Hepatocyte (in vitro differentiated cells): ENCODE results near the gene NXPE3. TPM values are rescaled to one million over a fixed set of nuclear protein-coding genes. Genes with fewer than 3 reads are reported as not detected.

ENCODE experiments used
- DNase-seq: peaks from one replicate; pipeline ENCODE4 v3.0.0-alpha.2; 2016; ENCODE audit warnings: low spot score
- H2AFZ ChIP-seq: fragments of 200-600 bp; sonication (generic); 2 replicates; pipeline ENCODE4 v1.6.0; 2016; ENCODE audit warnings: antibody characterized with exemption, mild to moderate bottlenecking
- H3K27ac ChIP-seq: fragments of 200-600 bp; sonication (generic); 2 replicates; pipeline ENCODE4 v1.5.1; 2016; ENCODE audit warnings: mild to moderate bottlenecking
- H3K27me3 ChIP-seq: fragments of 200-600 bp; sonication (generic); 2 replicates; pipeline ENCODE4 v1.6.1; 2016
- H3K36me3 ChIP-seq: fragments of 200-600 bp; sonication (generic); replicated peaks from 2 replicates; pipeline ENCODE4 v1.5.1; 2016; ENCODE audit warnings: low read depth; ENCODE audit not compliant: insufficient read depth
- H3K4me1 ChIP-seq: fragments of 200-600 bp; sonication (generic); 2 replicates; pipeline ENCODE4 v1.5.1; 2016; ENCODE audit warnings: mild to moderate bottlenecking, moderate library complexity; ENCODE audit not compliant: insufficient read depth
- H3K4me2 ChIP-seq: fragments of 200-600 bp; sonication (generic); 2 replicates; pipeline ENCODE4 v1.6.0; 2016
- H3K4me3 ChIP-seq: fragments of 200-600 bp; sonication (generic); 2 replicates; pipeline ENCODE4 v1.5.1; 2016; ENCODE audit warnings: mild to moderate bottlenecking
- H3K79me2 ChIP-seq: fragments of 200-600 bp; sonication (generic); 2 replicates; pipeline ENCODE4 v1.6.0; 2017; ENCODE audit warnings: mild to moderate bottlenecking
- H3K9me2 ChIP-seq: fragments of 200-600 bp; sonication (generic); replicated peaks from 2 replicates; pipeline ENCODE4 v1.6.0; 2017; ENCODE audit warnings: mild to moderate bottlenecking; ENCODE audit not compliant: insufficient read depth
- H3K9me3 ChIP-seq: fragments of 200-600 bp; sonication (generic); 2 replicates; pipeline ENCODE4 v1.5.1; 2016; ENCODE audit warnings: low read depth, mild to moderate bottlenecking
- H4K20me1 ChIP-seq: fragments of 200-600 bp; sonication (generic); 2 replicates; pipeline ENCODE4 v1.6.0; 2016; ENCODE audit warnings: mild to moderate bottlenecking; ENCODE audit not compliant: insufficient read depth, poor library complexity, severe bottlenecking
- CTCF ChIP-seq: fragments of 200-600 bp; sonication (generic); IDR thresholded peaks from 2 replicates; pipeline ENCODE4 v1.5.1; 2016; ENCODE audit warnings: antibody characterized with exemption, mild to moderate bottlenecking; ENCODE audit not compliant: poor library complexity
- EZH2 ChIP-seq: fragments of 200-600 bp; sonication (generic); IDR thresholded peaks from 2 replicates; pipeline ENCODE4 v1.6.1; 2016; ENCODE audit warnings: antibody characterized with exemption, mild to moderate bottlenecking, borderline replicate concordance
- EZH2phosphoT487 ChIP-seq: fragments of 200-600 bp; sonication (generic); IDR thresholded peaks from one replicate; pipeline ENCODE4 v1.6.1; 2018; ENCODE audit warnings: antibody characterized with exemption, mild to moderate bottlenecking, low read depth, moderate library complexity; ENCODE audit not compliant: unreplicated experiment, severe bottlenecking
- WGBS: methylation state at CpG from one replicate; pipeline ENCODE4 v1.1.6; 2016; ENCODE audit warnings: low lambda C conversion rate; ENCODE audit errors: missing lambda C conversion rate; 5-methylcytosine and 5-hydroxymethylcytosine counted together
- polyA plus RNA-seq: library from polyadenylated mRNA; unstranded; fragments of >200 nt; fragmentation: Nextera tagmentation; extraction: Ambion mirVana; gene quantifications from 2 replicates; pipeline ENCODE4 v1.2.1, GENCODE V29; 2016
- total RNA-seq: library from RNA; depleted of rRNA; stranded (reverse); fragments of >200 nt; gene quantifications from 2 replicates; pipeline ENCODE4 v1.2.3, GENCODE V29; 2014

The NXPE3 gene
- total and polyA plus RNA-seq, 2 experiments from 2014 or later, result 5.9 TPM

- Histone ChIP-seq H4K20me1 (peaks cover 18% of the 10 kb centered on the region), H3K4me3 (no peak overlapping the region), H3K27me3 (no peaks in the 10 kb centered on the region), H3K9me3 (no peaks in the 10 kb centered on the region), H3K79me2 (peaks cover 19% of the 10 kb centered on the region), H3K9me2 (no peaks in the 10 kb centered on the region), H2AFZ (no peak overlapping the region), H3K36me3 (no peaks in the 10 kb centered on the region), H3K4me1 (peaks cover 7% of the 10 kb centered on the region), H3K4me2 (no peak overlapping the region), H3K27ac (peak overlapping the region; percentile 82)
- DNase-seq, result no peak
- TF ChIP-seq EZH2phosphoT487 (no peak), CTCF (no peak), EZH2 (no peak)
- 91% methylated on average over 5 of the region's 5 CpGs for WGBS
Measured at GRCh38 chr3:101859882-101860448, 81.0 kb downstream of the NXPE3 start.

- peaks cover 13% of the 10 kb centered on the region for H4K20me1 ChIP-seq
- H3K4me2 ChIP-seq, result no peak overlapping the region
- H3K79me2 ChIP-seq, result peaks cover 10% of the 10 kb centered on the region
- no peaks in the 10 kb centered on the region for H3K9me3 ChIP-seq
- H3K9me2 ChIP-seq, result no peaks in the 10 kb centered on the region
- H3K27ac ChIP-seq, result peak overlapping the region; percentile 46
- TF ChIP-seq CTCF, result no peak
- no peak for TF ChIP-seq EZH2phosphoT487
- TF ChIP-seq EZH2, result no peak
- H3K4me1 ChIP-seq, result peaks cover 7% of the 10 kb centered on the region
- no peak overlapping the region for H3K4me3 ChIP-seq
- no peak overlapping the region for H2AFZ ChIP-seq
- no peaks in the 10 kb centered on the region for H3K27me3 ChIP-seq
- WGBS, result 90% methylated on average over 3 of the region's 3 CpGs
- no peak for DNase-seq
- no peaks in the 10 kb centered on the region for H3K36me3 ChIP-seq
Measured at GRCh38 chr3:101861212-101861788, 82.3 kb downstream of the NXPE3 start.

- Histone ChIP-seq H3K27me3 (no peaks in the 10 kb centered on the region), H3K4me2 (no peak overlapping the region), H3K4me3 (no peak overlapping the region), H4K20me1 (peaks cover 13% of the 10 kb centered on the region), H3K36me3 (no peaks in the 10 kb centered on the region), H2AFZ (no peak overlapping the region), H3K27ac (peak overlapping the region; percentile 46), H3K79me2 (peaks cover 4% of the 10 kb centered on the region), H3K9me2 (no peaks in the 10 kb centered on the region), H3K4me1 (peaks cover 7% of the 10 kb centered on the region), H3K9me3 (no peaks in the 10 kb centered on the region)
- no peak for DNase-seq
- TF ChIP-seq CTCF (no peak), EZH2 (no peak), EZH2phosphoT487 (no peak)
- WGBS, result 74% methylated on average over 5 of the region's 5 CpGs
Measured at GRCh38 chr3:101861789-101862415, 82.9 kb downstream of the NXPE3 start.
